NT2/D1 (cell line): ENCODE data around the gene MYH6.

Experiments used
- SUZ12 ChIP-seq: IDR thresholded peaks from 2 replicates; pipeline ENCODE4 v1.6.1; 2011; ENCODE audit not compliant: insufficient read length, insufficient read depth; ENCODE audit errors: extremely low read depth
- YY1 ChIP-seq: IDR thresholded peaks from 2 replicates; pipeline ENCODE4 v1.6.1; 2011; ENCODE audit not compliant: insufficient read length, insufficient read depth
- ZNF274 ChIP-seq: IDR thresholded peaks from 2 replicates; pipeline ENCODE4 v1.6.1; 2011; ENCODE audit warnings: mild to moderate bottlenecking, low read depth, low read length

GRCh38 chr14:23406244-23406643 is 1.8 kb downstream of the MYH6 start:
- TF ChIP-seq YY1, result no peak
- TF ChIP-seq ZNF274, result no peak
- no peak for TF ChIP-seq SUZ12
